Fibroblast of gingiva (primary cell): ENCODE data around the gene UGT2B10.
"Not testable (repeated sequence)": the region's sequence is repeated elsewhere in the genome, so short reads cannot be mapped to it uniquely, and the experiment has no call there.

Experiments used
- DNase-seq: peaks from one replicate; pipeline ENCODE4 v3.0.0-alpha.2; 2011; ENCODE audit warnings: low read depth

UGT2B10 gene

DNA sequence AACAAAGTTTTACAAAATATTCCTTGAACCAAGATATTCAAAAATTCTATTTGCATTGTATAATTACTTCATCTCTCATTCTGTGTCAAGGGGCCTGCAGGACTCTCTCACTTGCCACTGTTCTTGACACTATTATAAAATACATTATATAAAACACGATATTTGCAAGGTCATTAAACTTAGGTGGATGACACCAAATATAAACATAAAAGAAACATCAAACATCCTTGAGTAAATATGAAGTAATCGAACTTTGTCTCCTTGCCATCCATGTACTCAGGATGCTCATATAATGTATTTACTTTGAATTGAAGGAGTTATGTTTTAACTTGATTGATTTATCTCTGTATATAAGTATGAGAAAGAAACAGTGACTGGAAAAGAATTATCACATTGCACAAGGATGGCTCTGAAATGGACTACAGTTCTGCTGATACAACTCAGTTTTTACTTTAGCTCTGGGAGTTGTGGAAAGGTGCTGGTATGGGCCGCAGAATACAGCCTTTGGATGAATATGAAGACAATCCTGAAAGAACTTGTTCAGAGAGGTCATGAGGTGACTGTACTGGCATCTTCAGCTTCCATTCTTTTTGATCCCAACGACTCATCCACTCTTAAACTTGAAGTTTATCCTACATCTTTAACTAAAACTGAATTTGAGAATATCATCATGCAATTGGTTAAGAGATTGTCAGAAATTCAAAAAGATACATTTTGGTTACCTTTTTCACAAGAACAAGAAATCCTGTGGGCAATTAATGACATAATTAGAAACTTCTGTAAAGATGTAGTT, at the start of gene UGT2B10:
UGT2B10 (plus strand) TSS at position 378 of the 793 bp plus-strand sequence; CDS start at position 404, 26 bp downstream.
- not testable (repeated sequence) for DNase-seq

GRCh38 chr4:68771836-68772235, 44.0 kb upstream of the UGT2B10 start:
- not testable (repeated sequence) for DNase-seq

DNA sequence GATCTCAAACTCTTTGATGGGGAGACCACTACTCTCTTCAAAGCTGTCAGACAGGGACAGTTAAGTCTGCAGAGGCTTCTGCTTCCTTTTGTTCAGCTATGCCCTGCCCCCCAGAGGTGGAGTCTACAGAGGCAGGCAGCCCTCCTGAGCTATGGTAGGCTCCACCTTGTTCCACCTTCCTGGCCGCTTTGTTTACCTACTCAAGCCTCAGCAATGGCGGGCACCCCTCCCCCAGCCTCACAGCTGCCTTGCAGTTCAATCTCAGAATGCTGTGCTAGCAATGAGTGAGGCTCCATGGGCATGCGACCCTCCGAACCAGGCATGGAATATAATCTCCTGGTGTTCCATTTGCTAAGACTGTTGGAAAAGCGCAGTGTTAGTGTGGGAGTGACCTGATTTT, 42.1 kb upstream of the UGT2B10 start:
- no peak for DNase-seq

DNA sequence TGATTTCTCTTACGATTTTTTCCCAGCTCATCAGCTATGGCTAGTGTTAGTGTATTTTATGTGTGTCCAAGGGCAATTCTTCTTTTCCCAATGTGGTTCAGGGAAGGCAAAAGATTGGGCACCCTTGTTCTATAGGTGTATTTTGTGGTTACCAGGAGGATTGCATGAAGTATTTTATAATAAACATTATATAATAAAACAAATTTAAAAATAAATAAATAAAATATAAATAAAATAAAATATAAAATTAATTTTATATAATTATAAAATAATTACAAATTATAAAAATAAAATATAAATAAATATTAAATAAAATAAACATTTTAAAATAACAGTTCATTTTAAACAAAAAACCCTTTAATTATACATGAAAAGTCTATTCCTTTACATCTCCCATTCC, 35.6 kb upstream of the UGT2B10 start:
- DNase-seq = no peak

DNA sequence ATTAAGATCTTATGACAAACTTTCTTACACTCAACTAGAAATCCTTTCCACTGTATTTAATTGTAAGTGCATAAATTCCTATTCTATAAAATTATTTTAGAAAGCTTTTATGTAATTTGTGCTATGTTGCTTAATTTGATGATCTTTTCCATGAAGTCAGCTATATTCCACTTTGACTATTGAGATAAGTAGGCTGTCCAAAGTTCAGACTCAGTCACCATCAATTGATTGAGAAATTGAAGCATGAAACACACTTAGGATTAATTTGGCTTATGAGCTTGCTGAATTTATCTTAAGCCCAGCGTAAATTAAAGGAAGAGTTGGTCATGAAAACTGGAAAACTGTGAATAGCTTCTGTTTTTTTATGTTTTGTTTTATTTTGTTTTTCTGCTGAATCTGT, 18.7 kb upstream of the UGT2B10 start:
- DNase-seq = no peak

- no peak for DNase-seq
Measured at GRCh38 chr4:68797618-68798017, 18.2 kb upstream of the UGT2B10 start.

- no peak for DNase-seq
Measured at GRCh38 chr4:68803013-68803412, 12.8 kb upstream of the UGT2B10 start.

DNA sequence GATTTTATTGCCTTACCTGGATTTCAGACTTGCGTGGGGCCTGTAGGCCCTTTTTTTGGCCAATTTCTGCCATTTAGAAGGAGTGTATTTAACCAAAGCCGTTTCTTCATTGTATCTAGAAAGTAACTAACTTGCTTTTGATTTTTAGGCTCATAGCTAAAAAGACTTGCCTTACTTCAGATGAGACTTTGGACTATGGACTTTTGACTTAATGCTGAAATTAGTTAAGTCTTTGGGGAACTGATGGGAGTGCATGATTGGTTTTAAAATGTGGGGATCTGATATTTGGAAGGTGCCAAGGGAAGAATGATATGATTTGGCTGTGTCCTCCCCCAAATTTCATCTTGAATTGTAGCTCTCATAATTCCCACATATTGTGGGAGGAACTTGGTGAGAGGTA, 7.7 kb upstream of the UGT2B10 start:
- no peak for DNase-seq

DNA sequence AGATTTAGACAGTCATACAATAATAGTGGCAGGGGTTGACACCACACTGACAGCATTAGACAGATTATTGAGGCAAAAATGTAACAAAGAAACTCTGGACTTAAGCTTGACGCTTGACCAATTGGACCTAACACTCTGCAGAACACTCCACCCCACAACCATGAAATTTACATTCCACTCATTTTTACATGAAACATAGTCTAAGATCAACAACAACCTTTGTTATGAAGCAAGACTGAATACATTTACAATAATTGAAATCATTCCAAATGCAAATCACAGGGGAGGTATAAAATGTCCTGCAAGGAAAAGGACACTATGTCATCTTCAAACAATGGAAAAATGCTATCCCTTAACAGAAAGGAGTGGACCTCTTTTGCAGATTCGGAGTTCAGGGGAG, 4.9 kb upstream of the UGT2B10 start:
- no peak for DNase-seq

GRCh38 chr4:68816410-68817265, 844 bp downstream of the UGT2B10 start:
- not testable (repeated sequence) for DNase-seq

DNA sequence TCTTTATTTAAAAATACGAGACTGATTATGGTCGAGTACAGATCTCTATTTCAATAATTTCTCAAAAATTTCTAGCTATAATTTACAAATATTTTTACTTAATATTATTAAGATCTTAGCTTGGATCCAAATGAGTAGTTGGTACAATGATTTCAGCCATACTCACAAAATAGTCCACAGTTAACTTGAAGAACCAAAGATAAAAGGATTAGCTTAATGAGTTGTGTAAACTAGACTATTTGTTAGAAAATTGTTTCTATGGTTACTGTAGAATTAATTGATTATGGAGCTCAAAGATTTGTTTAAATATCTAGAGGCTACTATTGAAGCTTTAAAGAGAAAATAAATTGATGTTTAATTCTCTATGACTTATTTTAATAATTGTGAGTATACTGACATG, 1.6 kb downstream of the UGT2B10 start:
- DNase-seq = no peak

GRCh38 chr4:68818030-68818462, 2.3 kb downstream of the UGT2B10 start:
- not testable (repeated sequence) for DNase-seq

DNA sequence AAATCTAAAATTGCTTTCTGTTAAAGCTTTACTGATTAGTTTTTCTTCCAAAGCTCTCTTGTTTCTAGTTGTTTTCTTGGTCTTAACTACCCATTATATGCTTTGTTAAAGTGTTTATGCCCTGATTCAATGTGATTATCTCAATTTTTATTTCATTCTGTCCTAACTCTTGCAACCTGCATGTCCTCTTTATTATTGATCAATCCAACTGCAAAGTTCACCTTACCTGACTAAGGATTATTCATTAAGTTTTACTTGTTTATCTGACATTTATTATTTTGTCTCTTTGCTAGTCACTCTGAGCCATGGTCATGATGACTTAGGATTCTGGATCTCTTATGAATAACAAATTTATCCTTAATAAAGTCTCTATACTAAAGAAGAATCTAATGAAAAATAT, 15.8 kb downstream of the UGT2B10 start:
- no peak for DNase-seq

DNA sequence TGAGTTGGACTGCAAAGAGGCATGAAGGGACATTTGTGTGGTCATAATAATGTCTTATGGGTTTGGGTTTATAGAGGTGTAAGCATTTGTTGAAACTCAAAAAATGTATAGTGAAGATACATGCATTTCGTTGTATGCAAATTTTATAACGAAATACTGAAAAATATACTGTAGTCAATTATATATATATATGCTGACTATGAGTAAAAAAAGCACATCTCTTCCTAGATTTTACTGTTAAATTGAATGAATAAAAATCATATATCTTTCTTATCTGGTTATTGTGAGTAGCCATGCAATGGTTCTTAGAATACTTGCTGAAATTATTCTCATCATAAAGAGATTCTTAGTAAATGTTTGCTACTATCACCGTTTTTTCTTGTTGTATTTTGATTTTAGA, 34.5 kb downstream of the UGT2B10 start:
- DNase-seq = no peak

- DNase-seq = no peak
Measured at GRCh38 chr4:68855771-68856170, 40.0 kb downstream of the UGT2B10 start.

DNA sequence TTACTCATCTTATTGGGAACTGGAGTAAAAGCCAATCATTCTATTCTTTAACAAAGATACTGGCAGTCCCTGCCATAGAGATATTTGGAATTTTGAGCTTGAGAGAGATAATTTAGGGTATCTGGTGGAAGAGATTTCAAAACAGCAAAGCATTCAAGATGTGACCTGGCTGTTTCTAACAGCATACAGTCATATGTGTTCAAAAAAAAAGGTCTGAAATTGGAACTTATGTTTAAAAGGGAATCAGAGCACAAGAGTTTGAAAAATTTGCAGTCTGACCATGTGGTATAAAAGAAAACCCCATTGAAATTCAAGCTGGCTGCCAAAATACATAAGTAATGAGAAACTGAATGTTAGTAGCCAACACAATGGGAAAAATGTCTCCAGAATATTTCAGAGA, 42.2 kb downstream of the UGT2B10 start:
- no peak for DNase-seq

GRCh38 chr4:68859655-68860054, 43.9 kb downstream of the UGT2B10 start:
- DNase-seq = no peak

GRCh38 chr4:68861057-68861456, 45.3 kb downstream of the UGT2B10 start:
- DNase-seq = no peak

DNA sequence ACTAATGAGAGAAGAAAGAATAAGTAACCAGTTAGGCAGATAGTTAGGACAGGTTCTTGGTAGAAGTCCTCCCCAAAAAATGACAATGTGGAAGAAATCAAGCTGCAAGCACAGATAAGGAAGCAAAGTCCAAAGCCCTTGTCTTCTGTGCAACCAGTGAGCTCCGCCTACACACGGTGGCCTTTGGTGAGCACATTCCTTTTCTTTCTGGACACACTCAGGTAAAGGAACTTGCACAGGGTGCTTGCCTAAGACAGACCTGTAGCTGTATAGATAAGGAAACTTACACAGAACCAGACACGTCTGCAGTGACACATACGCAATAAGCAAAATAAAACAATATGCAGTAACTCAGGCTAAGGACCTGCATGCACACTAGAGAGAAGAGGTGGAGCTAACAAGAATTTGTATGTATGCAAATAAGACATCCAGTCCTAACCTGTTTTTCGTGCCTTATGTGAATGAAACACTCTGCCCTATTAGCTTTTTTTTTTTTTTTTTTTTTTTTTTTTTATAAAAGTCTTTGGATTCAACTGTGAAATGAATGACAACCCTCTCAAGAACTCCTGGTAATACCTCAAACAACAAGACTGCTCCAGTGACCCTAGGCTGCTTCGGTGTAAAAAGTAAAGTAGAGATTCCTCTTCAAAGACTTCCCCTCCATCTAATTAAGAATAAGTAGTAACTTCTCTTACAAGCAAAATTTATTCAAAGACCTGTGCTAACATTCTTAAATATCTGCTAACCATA, 48.8 kb downstream of the UGT2B10 start:
- DNase-seq = no peak

- DNase-seq = no peak
Measured at GRCh38 chr4:68865188-68865638, 49.4 kb downstream of the UGT2B10 start.

- no peak for DNase-seq
Measured at GRCh38 chr4:68865760-68866159, 50.0 kb downstream of the UGT2B10 start.

GRCh38 chr4:68869274-68869773, 53.5 kb downstream of the UGT2B10 start:
- no peak for DNase-seq
